Measurements from ENCODE around the gene RBM20.

The RBM20 gene

DNA sequence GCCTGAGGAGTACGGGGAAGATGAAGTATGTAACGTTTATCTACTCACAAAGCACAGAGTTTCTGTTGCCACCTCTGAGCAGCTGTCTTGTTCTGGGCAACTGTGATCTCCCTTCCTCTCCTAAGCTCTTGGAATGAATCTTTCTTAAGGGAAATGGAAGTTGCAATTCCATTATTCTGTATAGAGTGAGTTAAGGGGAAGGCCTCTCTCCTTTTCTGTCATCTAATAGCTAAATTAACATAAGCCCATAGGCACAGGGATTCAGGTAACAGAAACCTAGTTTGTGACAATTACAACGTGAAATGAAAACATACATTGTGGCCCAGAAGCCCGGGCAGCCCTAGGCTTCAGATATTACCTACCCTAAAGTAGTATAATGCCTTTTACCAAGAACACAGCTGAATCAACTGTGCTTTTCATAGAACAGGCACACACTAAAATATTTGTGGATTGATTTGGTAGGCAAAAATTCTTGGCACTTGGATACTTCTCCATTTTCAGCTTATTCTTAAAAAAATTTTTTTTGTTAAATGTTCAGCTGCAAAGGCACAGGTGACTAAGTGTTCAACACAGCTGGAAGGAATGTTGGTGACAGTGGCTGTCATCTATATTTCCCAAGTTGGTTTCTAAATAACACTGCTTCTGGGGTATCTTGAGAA lies 223.8 kb downstream of the RBM20 start:
- TF ChIP-seq, protein P1, sequence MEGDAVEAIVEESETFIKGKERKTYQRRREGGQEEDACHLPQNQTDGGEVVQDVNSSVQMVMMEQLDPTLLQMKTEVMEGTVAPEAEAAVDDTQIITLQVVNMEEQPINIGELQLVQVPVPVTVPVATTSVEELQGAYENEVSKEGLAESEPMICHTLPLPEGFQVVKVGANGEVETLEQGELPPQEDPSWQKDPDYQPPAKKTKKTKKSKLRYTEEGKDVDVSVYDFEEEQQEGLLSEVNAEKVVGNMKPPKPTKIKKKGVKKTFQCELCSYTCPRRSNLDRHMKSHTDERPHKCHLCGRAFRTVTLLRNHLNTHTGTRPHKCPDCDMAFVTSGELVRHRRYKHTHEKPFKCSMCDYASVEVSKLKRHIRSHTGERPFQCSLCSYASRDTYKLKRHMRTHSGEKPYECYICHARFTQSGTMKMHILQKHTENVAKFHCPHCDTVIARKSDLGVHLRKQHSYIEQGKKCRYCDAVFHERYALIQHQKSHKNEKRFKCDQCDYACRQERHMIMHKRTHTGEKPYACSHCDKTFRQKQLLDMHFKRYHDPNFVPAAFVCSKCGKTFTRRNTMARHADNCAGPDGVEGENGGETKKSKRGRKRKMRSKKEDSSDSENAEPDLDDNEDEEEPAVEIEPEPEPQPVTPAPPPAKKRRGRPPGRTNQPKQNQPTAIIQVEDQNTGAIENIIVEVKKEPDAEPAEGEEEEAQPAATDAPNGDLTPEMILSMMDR (IDR thresholded peaks at IDR 0.05; ENCODE audit: low read depth, low read length): no peak
- in situ Hi-C loops (cut with HindIII; ENCODE audit: low sequenced_read_pairs): no loop called here
- H3K4me3 ChIP-seq (ENCODE audit: low read depth, low read length): no peak overlapping the region
- DNase-seq (ENCODE audit: low read depth, low spot score): no peak

DNA sequence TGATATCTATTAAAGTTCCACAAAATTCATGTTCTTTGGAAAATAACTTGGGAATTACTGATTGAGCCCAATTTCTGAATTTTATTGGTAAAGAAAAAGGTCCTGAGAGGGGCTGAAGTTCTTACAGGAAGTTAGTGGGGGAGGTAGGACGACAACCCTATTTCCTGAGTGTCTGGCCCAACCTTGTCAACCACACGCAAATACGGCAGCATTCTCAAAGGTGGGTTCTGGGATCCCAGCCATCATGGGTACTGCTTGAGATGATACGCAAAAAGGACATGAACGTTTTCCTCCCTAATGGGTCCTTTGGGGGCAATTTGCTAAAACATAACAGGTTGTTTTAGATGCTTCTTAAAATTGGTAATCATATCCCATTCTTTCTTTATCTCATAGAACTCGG lies 224.8 kb downstream of the RBM20 start:
- in situ Hi-C loops (cut with HindIII; ENCODE audit: low sequenced_read_pairs): no loop called here
- DNase-seq (ENCODE audit: low read depth, low spot score): no peak
- TF ChIP-seq, protein P1 (IDR thresholded peaks at IDR 0.05; ENCODE audit: low read depth, low read length): no peak
- H3K4me3 ChIP-seq (ENCODE audit: low read depth, low read length): no peak overlapping the region

DNA sequence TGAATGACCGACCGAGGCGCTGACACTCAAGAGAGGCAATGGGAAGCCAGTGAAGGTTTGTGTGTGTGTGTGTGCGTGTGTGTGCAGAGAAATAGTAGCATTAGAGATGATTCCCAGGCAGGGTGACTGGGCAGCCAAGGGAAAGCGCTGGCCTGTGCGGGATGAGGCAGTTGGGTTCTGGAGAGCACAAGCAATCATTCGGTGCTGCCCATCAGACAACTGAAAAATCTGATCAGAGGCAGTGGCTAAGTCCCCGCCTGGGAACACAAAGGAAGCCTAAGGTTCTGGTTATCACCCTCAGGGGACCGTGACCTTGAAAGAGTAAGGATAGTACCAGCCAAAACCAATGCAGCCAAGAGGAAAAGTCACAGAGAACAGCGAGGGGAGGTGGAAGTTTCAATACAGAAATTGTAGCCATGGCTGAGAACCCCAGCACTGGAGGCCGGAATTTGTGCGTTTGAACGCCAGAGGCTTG lies 226.7 kb downstream of the RBM20 start:
- no peak for DNase-seq (ENCODE audit: low read depth, low spot score)
- in situ Hi-C loops (cut with HindIII; ENCODE audit: low sequenced_read_pairs): no loop called here
- TF ChIP-seq, protein P1 (IDR thresholded peaks at IDR 0.05; ENCODE audit: low read depth, low read length): no peak
- H3K4me3 ChIP-seq (ENCODE audit: low read depth, low read length): peak overlapping the region; percentile 78

DNA sequence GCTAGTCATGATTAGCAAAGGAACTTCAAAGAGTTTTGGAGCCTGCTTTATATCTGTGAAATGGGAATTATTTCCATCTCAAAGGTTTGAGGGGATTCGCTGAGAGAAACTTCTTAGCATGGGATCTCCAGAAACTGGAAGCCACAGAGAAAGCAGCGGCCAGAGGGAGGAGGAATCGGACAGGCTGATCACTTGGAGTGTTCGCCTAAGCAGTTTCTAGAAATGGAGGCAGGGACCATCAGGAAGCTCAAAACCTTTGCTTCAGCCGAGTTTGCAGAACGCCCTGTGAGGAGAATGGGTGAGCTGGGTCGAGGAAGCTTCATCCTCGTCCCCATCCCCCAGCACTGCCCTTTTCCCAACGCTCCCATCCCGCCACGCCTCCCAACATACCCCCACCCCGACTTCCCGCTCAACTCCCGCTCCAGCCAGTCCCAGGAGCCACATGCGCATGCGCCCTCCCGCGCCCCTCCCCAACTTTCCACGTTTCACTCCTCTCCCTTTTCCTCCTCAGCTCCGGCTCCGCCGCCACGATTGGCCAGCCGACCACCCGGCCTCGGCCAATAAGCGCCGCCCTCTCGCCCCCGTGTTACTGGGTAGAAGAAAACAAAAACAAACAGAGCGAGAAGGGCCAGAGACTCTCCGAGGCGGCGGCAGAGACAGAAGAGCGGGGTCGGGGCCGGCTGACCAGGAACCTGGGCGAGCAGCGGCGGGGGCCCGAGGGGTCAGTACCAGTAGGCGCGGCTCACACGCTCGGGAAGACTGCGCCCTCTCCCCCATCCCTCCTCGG lies 227.4 kb downstream of the RBM20 start, which contains the start of gene PDCD4:
PDCD4 (plus strand) TSS at position 631 of the 787 bp plus-strand sequence. CDS start 4,100 bp downstream, outside the sequence.
- in situ Hi-C loops (cut with HindIII; ENCODE audit: low sequenced_read_pairs): no loop called here
- TF ChIP-seq, protein P1 (IDR thresholded peaks at IDR 0.05; ENCODE audit: low read depth, low read length): no peak
- DNase-seq (ENCODE audit: low read depth, low spot score): peak; percentile 99

DNA sequence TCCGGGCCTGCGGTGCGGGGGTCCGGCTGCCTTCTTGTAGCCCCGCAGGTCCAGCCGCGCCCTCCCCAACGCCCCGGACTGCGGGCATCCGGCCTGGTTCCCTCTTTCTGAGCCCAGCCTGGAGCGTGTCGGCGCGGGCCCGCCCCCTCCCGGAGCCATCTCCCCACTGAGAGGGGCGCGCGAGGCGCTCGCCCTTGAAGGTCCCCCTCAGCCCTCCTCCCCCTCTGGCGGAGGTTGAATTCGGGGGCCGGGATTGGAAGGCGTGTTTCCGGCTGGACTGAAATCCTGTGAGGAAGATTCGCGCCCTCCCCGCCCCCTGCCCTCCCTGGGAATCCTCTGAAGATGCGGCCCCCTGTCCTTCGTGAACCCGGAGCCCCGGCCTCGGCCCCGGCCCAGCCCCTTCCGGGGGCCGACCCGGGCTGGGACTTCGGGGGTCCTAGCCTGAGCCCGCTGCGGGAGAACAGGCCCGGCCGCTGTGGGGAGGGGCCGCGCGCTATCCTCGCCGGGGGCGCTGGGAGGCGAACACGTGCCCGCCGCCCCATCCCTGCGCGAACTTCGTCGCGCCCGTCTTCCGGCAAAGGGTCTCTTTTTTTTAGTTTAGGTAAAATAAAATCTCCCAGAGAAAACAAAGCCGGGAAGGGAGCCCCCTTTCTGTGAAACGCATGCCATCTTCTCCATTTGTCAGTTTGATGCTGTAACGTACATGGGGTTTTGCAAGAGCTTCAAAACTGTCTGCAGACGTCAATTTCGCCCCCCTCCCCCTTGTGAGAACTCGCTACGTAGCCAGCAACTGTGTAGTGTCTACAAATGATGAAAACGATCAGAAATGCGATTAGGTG lies 228.2 kb downstream of the RBM20 start:
- peak overlapping the region; percentile 78 for H3K4me3 ChIP-seq (ENCODE audit: low read depth, low read length)
- TF ChIP-seq, protein P1 (IDR thresholded peaks at IDR 0.05; ENCODE audit: low read depth, low read length): peak; percentile 26
- peak; percentile 84 for DNase-seq (ENCODE audit: low read depth, low spot score)
- in situ Hi-C loops (cut with HindIII; ENCODE audit: low sequenced_read_pairs): no loop called here

More for the DNA sequence above, 227.4 kb downstream of the RBM20 start, which contains the start of gene PDCD4:
- H3K4me3 ChIP-seq (ENCODE audit: low read depth, low read length): peak within 1 kb of the TSS; percentile 78
